IPS-18a (cell line): Measurements from ENCODE around the gene SERPINE2.
"Not testable (repeated sequence)": the region's sequence is repeated elsewhere in the genome, so short reads cannot be mapped to it uniquely, and the experiment has no call there.

Experiments
- H3K27ac ChIP-seq: one replicate; pipeline ENCODE4 v1.5.1; 2013; ENCODE audit warnings: low read length
- H3K27me3 ChIP-seq: one replicate; pipeline ENCODE4 v1.6.1; 2013; ENCODE audit warnings: mild to moderate bottlenecking, low read length; ENCODE audit not compliant: control insufficient read depth, insufficient read depth
- H3K36me3 ChIP-seq: one replicate; pipeline ENCODE4 v1.6.1; 2013; ENCODE audit warnings: low read depth, low read length; ENCODE audit not compliant: control insufficient read depth
- H3K4me1 ChIP-seq: one replicate; pipeline ENCODE4 v1.6.1; 2013; ENCODE audit warnings: low read depth, low read length; ENCODE audit not compliant: control insufficient read depth
- H3K4me3 ChIP-seq: one replicate; pipeline ENCODE4 v1.5.1; 2013; ENCODE audit warnings: low read length
- H3K9ac ChIP-seq: one replicate; pipeline ENCODE4 v1.6.1; 2013; ENCODE audit warnings: mild to moderate bottlenecking, low read length, moderate library complexity
- H3K9me3 ChIP-seq: one replicate; pipeline ENCODE4 v1.6.1; 2013; ENCODE audit warnings: low read depth, low read length; ENCODE audit not compliant: control insufficient read depth

SERPINE2 gene

GRCh38 chr2:223945755-223946154 lies 93.3 kb downstream of the SERPINE2 start:
- H3K27ac ChIP-seq = no peak overlapping the region
- peak overlapping the region; percentile 80 for H3K9ac ChIP-seq
- peak overlapping the region; percentile 91 for H3K4me3 ChIP-seq

DNA sequence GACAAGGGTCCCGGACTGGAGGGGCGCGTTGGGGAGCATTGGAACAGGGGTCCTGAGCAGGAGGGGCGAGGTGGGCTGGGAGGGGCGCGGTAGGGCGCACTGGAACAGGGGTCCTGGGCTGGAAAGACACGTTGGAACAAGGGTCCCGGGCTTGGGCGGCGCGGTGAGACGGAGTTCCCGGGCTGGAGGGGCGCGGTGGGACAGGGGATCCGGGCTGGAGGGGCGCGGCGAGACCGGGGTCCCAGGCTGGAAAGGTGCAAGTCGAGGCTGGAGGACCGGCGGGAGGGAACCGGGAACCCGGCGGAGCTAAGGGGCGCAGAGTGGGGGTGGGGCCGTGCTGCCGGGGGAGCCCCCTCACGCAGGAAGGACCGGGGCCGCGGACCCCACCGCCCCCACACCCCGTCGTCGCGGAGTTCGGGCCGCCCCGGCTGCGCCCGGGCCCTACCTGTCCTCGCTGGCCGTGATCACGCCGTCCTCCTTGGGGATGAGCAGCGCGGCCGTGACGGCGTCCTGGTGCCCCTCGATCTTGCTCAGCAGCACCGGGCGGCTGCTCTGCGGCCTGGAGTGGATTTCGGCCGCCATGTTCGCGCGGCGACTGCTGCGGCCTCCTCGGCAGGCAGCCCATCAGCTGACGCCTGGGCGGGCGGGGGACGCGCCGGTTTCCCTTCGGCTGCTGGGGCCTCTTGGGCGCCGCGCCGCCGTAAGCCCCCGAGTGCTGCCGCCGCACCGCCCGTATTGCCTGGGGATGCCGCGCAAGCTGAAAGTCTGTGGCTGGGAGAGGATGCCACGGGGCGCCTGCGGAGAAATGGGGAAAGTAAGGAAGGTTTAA lies 94.2 kb downstream of the SERPINE2 start, which contains the start of gene WDFY1:
Gene WDFY1 (minus strand): TSS at position 633 of the 829 bp plus-strand sequence. CDS start 51 bp downstream, at position 582.
- H3K27me3 ChIP-seq = no peaks in the 10 kb centered on the region
- no peak within 1 kb of the TSS for H3K27ac ChIP-seq
- H3K4me3 ChIP-seq = peak within 1 kb of the TSS; percentile 91

More at GRCh38 chr2:223945755-223946154, 93.3 kb downstream of the SERPINE2 start:
- H3K4me1 ChIP-seq = peaks cover 24% of the 10 kb centered on the region
- no peaks in the 10 kb centered on the region for H3K27me3 ChIP-seq
- H3K36me3 ChIP-seq = no peaks in the 10 kb centered on the region
- no peaks in the 10 kb centered on the region for H3K9me3 ChIP-seq

GRCh38 chr2:223944166-223944702 lies 94.9 kb downstream of the SERPINE2 start:
- Histone ChIP-seq H3K27ac (no peak overlapping the region), H3K9me3 (no peaks in the 10 kb centered on the region), H3K4me3 (peak overlapping the region; percentile 91), H3K27me3 (no peaks in the 10 kb centered on the region), H3K4me1 (peaks cover 19% of the 10 kb centered on the region), H3K9ac (peak overlapping the region; percentile 80), H3K36me3 (no peaks in the 10 kb centered on the region)

More for the DNA sequence above, 94.2 kb downstream of the SERPINE2 start, which contains the start of gene WDFY1:
- H3K9me3 ChIP-seq = no peaks in the 10 kb centered on the region
- peaks cover 19% of the 10 kb centered on the region for H3K4me1 ChIP-seq
- H3K9ac ChIP-seq = peak within 1 kb of the TSS; percentile 80
- no peaks in the 10 kb centered on the region for H3K36me3 ChIP-seq

DNA sequence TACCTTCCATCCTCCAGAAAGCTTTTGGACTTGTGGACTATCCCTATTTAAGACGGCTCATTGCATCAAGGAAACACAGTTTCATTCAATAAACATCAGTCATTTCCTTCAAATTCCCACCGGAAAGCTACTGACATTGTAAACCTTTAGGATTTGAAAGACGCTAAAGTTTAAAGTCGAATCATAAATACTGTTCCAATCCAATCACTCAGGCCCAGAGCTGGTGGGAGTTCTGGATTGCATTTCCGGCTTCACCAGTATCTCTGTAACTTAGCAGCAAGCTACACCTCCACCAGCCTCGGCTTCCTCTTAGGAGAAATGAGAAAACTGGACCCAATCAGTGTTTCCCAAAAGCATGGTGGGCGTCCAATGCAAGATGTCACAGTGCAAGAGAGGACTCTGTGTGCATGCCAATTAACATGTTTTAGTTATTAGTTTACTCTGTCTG lies 95.5 kb downstream of the SERPINE2 start:
- no peaks in the 10 kb centered on the region for H3K9me3 ChIP-seq
- H3K27me3 ChIP-seq = no peaks in the 10 kb centered on the region
- peak overlapping the region; percentile 80 for H3K9ac ChIP-seq
- H3K4me1 ChIP-seq = peaks cover 20% of the 10 kb centered on the region
- H3K36me3 ChIP-seq = no peaks in the 10 kb centered on the region
- H3K4me3 ChIP-seq = peak overlapping the region; percentile 91
- no peak overlapping the region for H3K27ac ChIP-seq

DNA sequence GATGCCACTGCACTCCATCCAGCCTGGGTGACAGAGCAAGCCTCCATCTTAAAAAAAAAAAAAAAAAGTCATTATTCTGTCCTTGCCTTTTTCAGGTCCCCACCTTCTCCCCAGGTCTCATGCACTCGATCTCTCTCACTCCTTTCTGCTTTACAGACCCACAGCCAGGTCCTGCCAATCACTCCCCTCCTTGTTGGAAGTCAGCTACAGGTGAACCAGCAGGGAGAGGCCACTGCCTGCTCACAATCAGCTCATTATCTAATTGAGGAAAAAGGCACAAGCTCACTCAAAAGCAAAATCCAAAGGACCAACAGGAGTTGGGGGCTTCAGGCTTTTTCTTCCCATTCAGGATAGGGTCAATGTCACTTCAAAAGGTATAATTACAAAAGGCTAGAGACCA lies 96.0 kb downstream of the SERPINE2 start:
- no peaks in the 10 kb centered on the region for H3K36me3 ChIP-seq
- H3K27me3 ChIP-seq = no peaks in the 10 kb centered on the region
- H3K4me1 ChIP-seq = peaks cover 25% of the 10 kb centered on the region
- no peak overlapping the region for H3K9ac ChIP-seq
- H3K4me3 ChIP-seq = peak overlapping the region; percentile 91
- H3K9me3 ChIP-seq = no peaks in the 10 kb centered on the region
- H3K27ac ChIP-seq = no peak overlapping the region

DNA sequence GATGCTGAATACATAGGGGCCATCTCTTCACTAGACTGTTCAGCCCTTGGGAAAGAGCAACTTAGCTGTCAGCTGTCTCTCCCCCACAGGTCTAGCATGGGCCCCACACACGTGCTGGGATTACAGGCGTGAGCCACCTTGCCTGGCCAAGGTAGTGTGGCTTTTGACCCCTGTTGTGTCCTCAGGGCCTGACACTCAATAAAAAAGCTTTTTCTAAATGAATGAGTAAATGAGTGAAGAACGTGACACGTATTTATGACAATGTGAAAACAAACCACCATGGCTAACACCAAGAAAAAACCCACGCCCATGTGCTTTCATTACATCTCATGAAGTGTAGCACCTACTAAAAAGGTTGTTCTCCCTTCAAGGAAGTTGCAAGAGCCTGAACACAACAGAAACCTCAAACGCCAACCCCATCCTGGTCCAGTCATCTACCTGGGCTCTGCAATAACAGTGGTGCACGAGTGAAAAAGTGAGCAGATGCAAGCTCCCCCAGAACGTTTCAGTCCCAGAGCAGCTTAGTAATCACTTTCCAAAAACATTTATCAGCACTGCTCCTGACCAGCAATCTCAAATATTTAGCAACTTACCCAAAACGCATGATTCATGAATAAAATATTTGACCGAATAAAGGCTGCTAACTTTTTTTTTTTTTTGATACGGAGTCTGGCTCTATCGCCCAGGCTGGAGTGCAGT lies 97.4 kb downstream of the SERPINE2 start:
- Histone ChIP-seq H3K27me3 (no peaks in the 10 kb centered on the region), H3K9ac (no peak overlapping the region), H3K4me1 (peaks cover 31% of the 10 kb centered on the region), H3K27ac (no peak overlapping the region), H3K4me3 (no peak overlapping the region), H3K9me3 (no peaks in the 10 kb centered on the region), H3K36me3 (no peaks in the 10 kb centered on the region)

DNA sequence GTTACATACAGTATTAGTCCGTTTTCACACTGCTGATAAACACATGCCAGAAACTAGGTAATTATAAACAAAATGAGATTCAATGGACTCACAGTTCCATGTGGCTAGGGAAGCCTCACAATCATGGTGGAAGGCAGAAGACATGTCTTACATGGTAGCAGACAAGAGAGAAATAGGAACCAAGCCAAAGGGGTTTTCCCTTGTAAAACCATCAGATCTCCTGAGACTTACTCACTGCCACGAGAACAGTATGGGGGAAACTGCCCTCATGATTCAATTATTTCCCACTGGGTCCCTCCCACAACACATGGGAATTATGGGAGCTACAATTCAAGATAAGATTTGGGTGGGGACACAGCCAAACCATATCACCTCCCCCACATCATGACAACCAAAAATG lies 99.6 kb downstream of the SERPINE2 start:
- peaks cover 53% of the 10 kb centered on the region for H3K4me1 ChIP-seq
- H3K4me3 ChIP-seq, H3K36me3 ChIP-seq, H3K27me3 ChIP-seq, H3K9ac ChIP-seq, H3K9me3 ChIP-seq, H3K27ac ChIP-seq: not testable (repeated sequence)

DNA sequence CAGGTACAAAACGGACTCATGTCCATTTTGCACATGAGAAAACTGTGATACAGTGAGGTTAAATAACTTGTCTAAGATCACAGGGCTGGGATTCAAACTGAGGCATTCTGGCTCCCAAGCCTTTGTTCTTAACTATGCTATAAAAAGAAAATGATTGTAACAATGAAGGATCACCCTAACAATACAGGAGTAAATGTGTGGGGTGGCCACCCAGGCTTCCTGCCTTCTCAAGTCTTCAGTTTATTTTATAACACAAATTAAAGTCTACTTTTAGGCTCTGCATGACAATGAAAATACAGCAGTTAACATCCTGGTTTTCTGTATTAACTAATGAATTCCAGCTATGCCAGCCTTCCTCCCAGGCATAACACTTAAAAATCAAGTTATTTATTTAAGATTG lies 101.6 kb downstream of the SERPINE2 start:
- Histone ChIP-seq H3K9ac (peak overlapping the region; percentile 14), H3K4me3 (peak overlapping the region; percentile 8)

GRCh38 chr2:223936862-223937326 lies 102.2 kb downstream of the SERPINE2 start:
- peak overlapping the region; percentile 2 for H3K27ac ChIP-seq
- H3K36me3 ChIP-seq = no peaks in the 10 kb centered on the region
- H3K9ac ChIP-seq = peak overlapping the region; percentile 14
- no peaks in the 10 kb centered on the region for H3K27me3 ChIP-seq
- H3K4me1 ChIP-seq = peaks cover 43% of the 10 kb centered on the region
- H3K9me3 ChIP-seq = no peaks in the 10 kb centered on the region
- peak overlapping the region; percentile 8 for H3K4me3 ChIP-seq

More for the DNA sequence above, 101.6 kb downstream of the SERPINE2 start:
- H3K27me3 ChIP-seq = no peaks in the 10 kb centered on the region
- peaks cover 43% of the 10 kb centered on the region for H3K4me1 ChIP-seq
- no peaks in the 10 kb centered on the region for H3K36me3 ChIP-seq
- H3K27ac ChIP-seq = peak overlapping the region; percentile 2
- H3K9me3 ChIP-seq = no peaks in the 10 kb centered on the region

DNA sequence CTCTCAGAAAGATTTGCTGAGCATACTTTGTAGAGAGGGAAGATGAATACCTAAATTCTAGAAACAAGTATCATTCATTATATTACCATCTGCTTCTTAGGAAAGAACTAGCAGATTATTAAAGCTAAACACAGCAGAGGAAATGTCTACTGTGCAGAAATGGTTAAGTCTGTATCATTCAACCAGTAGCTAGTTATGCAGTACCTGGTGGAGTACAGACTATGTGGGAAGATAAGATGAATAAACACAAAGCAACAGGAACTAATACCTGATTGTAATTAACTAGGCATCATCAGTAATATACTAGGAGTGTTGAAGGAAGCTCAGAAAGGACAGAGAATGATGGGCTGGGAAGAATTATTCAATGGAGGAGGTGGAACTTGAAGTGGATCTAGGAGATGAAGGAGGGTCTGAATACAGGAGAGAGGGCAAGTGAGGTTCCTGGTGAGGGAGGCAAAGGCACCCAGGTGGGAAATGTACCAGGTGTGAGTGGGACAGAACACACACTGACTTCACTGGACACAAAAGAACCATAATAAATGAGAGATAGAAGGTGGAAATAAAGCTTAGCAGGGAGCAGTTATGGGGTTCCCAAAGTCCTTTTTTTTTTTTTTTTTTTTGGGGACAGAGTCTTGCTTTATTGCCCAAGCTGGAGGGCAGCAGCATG lies 103.5 kb downstream of the SERPINE2 start:
- Histone ChIP-seq H3K27ac (no peak overlapping the region), H3K27me3 (no peaks in the 10 kb centered on the region), H3K4me1 (peaks cover 41% of the 10 kb centered on the region), H3K9ac (no peak overlapping the region), H3K9me3 (no peaks in the 10 kb centered on the region), H3K4me3 (peak overlapping the region; percentile 19), H3K36me3 (no peaks in the 10 kb centered on the region)

GRCh38 chr2:223934870-223935269 lies 104.2 kb downstream of the SERPINE2 start:
- H3K27ac ChIP-seq = no peak overlapping the region
- H3K9ac ChIP-seq = no peak overlapping the region
- no peaks in the 10 kb centered on the region for H3K36me3 ChIP-seq
- H3K4me1 ChIP-seq = peaks cover 45% of the 10 kb centered on the region
- H3K9me3 ChIP-seq = no peaks in the 10 kb centered on the region
- peak overlapping the region; percentile 19 for H3K4me3 ChIP-seq
- H3K27me3 ChIP-seq = no peaks in the 10 kb centered on the region
